ENCODE measurements around the gene TAF8.

GRCh38 chr6:42075159-42075838 lies 25.0 kb downstream of the TAF8 start:
- TF ChIP-seq CTCF (IDR thresholded peaks at IDR 0.05) (peak; percentile 90), POLR2AphosphoS5 (IDR thresholded peaks at IDR 0.05; ENCODE audit: low read depth, low read length) (no peak), REST (IDR thresholded peaks at IDR 0.05; ENCODE audit: insufficient read depth in 1 of 2, low read depth in 2 of 2, low read length in 1 of 2) (no peak), SIN3A (IDR thresholded peaks at IDR 0.05; ENCODE audit: borderline replicate concordance, insufficient read depth, low read depth, low read length) (no peak), TCF7L2 (IDR thresholded peaks at IDR 0.05; ENCODE audit: low read depth, low read length) (no peak)

Data from Panc1 (cell line).